ENCODE data around the gene CFL2. TPM values are rescaled to one million over a fixed set of nuclear protein-coding genes. Genes with fewer than 3 reads are reported as not detected.

Gene CFL2
- total RNA-seq, 1 donor from 2014 or later: 34.6 TPM

DNA sequence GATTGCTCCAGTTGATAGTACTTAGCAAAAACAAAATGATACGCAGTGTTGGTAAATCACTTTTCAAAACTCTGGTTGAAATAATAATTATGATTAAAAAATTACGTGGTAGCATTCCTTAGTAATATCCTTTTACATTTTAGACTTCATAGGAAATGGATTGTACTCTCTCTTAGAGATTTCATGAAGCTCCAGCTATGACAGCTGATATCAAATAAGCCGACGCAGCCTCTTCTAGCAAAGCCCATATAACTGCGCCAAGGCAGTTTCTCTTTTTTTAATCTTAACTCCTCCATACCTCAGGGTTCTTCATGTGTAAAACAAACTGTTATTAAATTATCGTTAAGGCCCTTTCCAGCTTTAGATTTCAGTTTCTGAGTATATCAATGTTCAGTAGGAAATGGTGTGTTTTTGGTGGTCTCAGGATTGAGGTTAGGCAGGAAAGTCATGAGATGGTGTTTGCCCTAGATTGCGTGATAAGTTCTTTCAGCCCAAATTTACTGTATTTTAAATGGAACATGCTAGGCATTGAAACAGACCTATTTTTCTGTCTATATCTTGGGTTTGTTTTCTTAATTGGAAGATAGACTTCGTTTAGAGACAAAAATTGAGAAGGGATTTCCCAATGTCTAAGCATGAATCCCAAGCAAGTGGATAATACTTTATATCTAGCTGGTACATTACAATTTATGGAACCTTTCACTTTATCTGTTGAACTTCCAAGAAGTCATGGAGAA is 902 bp upstream of the CFL2 start:
- Histone ChIP-seq H3K4me1 (peaks cover 36% of the 10 kb centered on the region), H3K36me3 (peaks cover 19% of the 10 kb centered on the region), H3K9me3 (no peaks in the 10 kb centered on the region), H3K27ac (peak overlapping the region; percentile 94), H3K4me3 (peak overlapping the region; percentile 68), H3K27me3 (ENCODE audit: low read depth) (no peaks in the 10 kb centered on the region)
- intact Hi-C loops (cut with DNase I): no loop called here
- ATAC-seq: no peak
- no peak for DNase-seq
- TF ChIP-seq, protein P1, sequence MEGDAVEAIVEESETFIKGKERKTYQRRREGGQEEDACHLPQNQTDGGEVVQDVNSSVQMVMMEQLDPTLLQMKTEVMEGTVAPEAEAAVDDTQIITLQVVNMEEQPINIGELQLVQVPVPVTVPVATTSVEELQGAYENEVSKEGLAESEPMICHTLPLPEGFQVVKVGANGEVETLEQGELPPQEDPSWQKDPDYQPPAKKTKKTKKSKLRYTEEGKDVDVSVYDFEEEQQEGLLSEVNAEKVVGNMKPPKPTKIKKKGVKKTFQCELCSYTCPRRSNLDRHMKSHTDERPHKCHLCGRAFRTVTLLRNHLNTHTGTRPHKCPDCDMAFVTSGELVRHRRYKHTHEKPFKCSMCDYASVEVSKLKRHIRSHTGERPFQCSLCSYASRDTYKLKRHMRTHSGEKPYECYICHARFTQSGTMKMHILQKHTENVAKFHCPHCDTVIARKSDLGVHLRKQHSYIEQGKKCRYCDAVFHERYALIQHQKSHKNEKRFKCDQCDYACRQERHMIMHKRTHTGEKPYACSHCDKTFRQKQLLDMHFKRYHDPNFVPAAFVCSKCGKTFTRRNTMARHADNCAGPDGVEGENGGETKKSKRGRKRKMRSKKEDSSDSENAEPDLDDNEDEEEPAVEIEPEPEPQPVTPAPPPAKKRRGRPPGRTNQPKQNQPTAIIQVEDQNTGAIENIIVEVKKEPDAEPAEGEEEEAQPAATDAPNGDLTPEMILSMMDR (IDR thresholded peaks at IDR 0.05): no peak

DNA sequence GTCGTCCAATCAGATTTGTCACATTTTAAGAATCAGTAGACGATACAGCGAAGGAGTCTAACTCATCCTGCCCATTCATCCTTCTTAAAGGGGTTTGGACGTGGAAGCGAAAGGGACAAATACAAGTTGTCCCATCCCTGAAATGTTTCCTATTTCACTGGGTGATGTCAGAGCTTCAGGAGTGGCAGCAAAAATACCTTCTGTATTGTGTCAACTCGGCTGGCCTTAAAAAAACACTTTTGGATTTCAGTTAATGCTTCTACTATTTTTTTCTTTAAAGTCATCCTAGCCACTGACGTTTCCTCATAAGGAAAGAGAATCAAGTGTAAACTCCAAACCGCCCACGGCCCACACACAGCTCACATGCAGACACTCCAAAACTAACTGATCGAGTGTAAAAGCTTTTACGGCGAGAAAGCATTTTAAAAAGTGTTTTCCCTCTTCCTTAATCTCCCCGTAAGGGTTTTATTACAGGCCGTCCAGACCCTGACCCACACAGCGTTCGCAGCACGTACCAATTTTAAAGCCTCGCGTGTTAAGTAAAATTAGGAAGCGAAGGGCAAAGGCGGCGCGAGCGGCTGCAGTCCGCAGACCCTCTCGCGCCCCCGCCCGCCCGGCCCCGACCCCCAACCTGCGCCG is 593 bp downstream of the CFL2 start:
- Histone ChIP-seq H3K27ac (peak overlapping the region; percentile 94), H3K36me3 (peaks cover 19% of the 10 kb centered on the region), H3K4me3 (peak overlapping the region; percentile 68), H3K27me3 (ENCODE audit: low read depth) (no peaks in the 10 kb centered on the region), H3K4me1 (peaks cover 42% of the 10 kb centered on the region), H3K9me3 (no peaks in the 10 kb centered on the region)
- intact Hi-C loops (cut with DNase I): no loop called here
- TF ChIP-seq, protein P1 (IDR thresholded peaks at IDR 0.05): no peak
- DNase-seq: peak; percentile 61
- ATAC-seq: peak; percentile 74 to 82

DNA sequence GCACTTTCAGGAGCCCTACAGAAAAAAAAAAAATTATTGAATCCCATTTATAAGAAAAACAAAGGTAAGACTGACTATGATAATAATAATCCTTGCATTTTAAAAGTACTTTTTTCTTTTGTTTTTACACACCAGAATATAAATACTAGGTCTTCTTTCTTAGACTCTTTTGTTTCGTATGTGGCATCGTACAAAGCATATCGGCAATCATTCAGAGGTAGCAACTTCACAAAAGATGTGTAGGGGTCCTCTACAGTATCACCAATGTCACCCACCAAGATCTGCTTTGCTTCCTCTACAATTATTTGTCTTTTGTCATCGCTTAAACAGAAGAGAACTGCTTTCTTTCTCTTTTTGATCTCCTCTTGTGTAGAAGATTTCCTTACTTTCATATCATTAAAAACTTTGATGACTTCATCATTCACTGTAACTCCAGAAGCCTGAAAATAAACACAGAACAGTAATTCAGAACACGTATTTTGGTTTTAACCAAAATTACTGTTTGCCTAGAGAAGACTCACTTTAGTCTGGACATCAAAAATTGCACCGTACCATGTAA is 1.2 kb downstream of the CFL2 start:
- Histone ChIP-seq H3K9me3 (no peaks in the 10 kb centered on the region), H3K4me1 (peaks cover 42% of the 10 kb centered on the region), H3K4me3 (peak overlapping the region; percentile 68), H3K27me3 (ENCODE audit: low read depth) (no peaks in the 10 kb centered on the region), H3K36me3 (peaks cover 19% of the 10 kb centered on the region), H3K27ac (peak overlapping the region; percentile 94)
- ATAC-seq (no peak), DNase-seq (no peak)
- intact Hi-C loops (cut with DNase I): no loop called here
- TF ChIP-seq, protein P1 (IDR thresholded peaks at IDR 0.05): no peak

DNA sequence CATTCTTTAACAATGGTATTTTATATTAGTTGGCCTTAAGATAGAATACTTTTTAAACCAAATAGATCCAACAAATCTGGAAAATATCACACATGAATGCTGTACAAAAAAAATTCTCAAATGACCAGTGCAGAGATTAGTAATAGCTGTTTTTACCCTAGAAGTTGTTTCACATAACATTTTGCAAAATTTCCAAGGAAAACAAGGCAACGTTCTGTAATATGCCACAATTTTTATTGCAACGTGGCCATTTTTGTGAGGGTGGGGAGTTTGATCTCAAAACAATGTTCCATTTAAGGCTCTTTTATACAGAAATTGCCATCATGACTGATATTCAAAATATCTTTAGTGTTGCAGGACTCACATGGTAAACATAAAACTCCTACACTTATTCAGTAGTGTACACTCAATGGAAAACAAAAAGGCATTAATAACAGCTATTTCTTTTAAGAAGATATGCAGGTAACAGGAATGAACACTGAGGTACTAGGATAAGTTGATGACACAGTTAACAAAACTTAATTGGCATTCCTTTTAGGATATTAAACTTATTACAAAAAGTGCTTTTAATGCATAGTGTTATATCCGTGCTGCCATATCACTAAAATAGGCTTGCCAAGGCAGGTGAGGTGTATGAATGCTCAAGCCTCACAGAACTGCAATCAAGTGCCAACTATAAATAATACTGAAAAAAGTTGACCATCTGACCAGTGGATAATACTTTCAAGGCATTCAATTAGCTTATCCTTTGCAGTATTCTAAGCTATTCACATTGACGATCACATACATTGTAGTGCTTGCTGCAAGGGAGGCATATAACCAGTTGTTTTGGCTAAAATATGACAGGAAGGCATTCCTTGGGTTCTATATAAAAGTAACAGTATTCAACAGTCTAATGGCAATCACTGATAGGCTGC is 2.3 kb downstream of the CFL2 start:
- intact Hi-C loops (cut with DNase I): no loop called here
- Histone ChIP-seq H3K4me3 (no peak overlapping the region), H3K27ac (no peak overlapping the region), H3K4me1 (peaks cover 42% of the 10 kb centered on the region), H3K27me3 (ENCODE audit: low read depth) (no peaks in the 10 kb centered on the region), H3K9me3 (no peaks in the 10 kb centered on the region), H3K36me3 (peaks cover 19% of the 10 kb centered on the region)
- ATAC-seq (no peak), DNase-seq (no peak)
- TF ChIP-seq, protein P1 (IDR thresholded peaks at IDR 0.05): no peak

DNA sequence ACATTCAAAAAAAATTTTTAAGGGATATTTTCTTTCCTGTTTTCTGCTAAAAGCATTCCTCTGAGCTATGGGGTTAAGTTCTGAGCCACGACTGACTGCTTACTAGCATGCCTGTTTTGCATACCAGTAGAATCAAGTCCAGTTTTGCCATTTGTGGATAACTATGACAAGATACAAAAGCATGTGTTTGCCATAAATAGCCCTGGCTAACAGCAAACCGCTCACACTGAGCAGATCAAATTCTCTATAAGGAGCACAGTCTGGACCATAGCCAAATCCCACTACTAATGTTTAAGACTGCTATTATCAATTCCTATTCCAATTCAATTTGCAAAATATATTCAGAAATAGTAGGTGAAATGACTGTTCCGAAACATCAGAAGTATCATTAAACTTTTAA is 3.2 kb downstream of the CFL2 start:
- ATAC-seq (no peak), DNase-seq (no peak)
- intact Hi-C loops (cut with DNase I): no loop called here
- Histone ChIP-seq H3K27me3 (ENCODE audit: low read depth) (no peaks in the 10 kb centered on the region), H3K27ac (no peak overlapping the region), H3K36me3 (peaks cover 19% of the 10 kb centered on the region), H3K9me3 (no peaks in the 10 kb centered on the region), H3K4me1 (peaks cover 42% of the 10 kb centered on the region), H3K4me3 (no peak overlapping the region)
- TF ChIP-seq, protein P1 (IDR thresholded peaks at IDR 0.05): no peak
